NT2/D1 (cell line): ENCODE data around the gene NUPR2.

Experiments
- SUZ12 ChIP-seq: IDR thresholded peaks from 2 replicates; pipeline ENCODE4 v1.6.1; 2011; ENCODE audit not compliant: insufficient read length, insufficient read depth; ENCODE audit errors: extremely low read depth
- YY1 ChIP-seq: IDR thresholded peaks from 2 replicates; pipeline ENCODE4 v1.6.1; 2011; ENCODE audit not compliant: insufficient read length, insufficient read depth

DNA sequence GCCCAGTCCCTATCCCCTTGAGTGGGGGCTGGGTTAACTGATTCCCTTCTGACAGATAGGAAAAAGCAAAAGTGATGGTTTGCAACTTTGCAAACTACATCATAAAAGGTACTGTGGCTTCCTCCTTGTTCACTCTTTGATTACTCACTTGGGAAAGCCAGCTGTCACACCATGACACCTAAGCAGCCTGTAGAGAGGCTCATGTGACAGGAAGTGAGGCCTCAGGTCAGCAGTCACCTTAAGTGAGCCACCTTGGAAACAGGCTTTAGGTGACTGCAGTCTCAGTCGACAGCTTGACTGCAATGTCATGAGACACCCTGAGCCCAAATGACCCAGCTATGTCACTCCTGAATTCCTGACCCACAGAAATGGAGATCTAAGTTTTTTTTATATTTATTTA, 5.6 kb downstream of the NUPR2 start:
- TF ChIP-seq SUZ12 (no peak), YY1 (no peak)
